Measurements from ENCODE around the gene DLAT. TPM values are rescaled to one million over a fixed set of nuclear protein-coding genes. Genes with fewer than 3 reads are reported as not detected.
A peak's percentile ranks its signal among the peaks of the same experiment; 100 is the strongest.

The DLAT gene
- polyA plus RNA-seq (2013) = 23.8 and 24.0 TPM in 2 replicates

DNA sequence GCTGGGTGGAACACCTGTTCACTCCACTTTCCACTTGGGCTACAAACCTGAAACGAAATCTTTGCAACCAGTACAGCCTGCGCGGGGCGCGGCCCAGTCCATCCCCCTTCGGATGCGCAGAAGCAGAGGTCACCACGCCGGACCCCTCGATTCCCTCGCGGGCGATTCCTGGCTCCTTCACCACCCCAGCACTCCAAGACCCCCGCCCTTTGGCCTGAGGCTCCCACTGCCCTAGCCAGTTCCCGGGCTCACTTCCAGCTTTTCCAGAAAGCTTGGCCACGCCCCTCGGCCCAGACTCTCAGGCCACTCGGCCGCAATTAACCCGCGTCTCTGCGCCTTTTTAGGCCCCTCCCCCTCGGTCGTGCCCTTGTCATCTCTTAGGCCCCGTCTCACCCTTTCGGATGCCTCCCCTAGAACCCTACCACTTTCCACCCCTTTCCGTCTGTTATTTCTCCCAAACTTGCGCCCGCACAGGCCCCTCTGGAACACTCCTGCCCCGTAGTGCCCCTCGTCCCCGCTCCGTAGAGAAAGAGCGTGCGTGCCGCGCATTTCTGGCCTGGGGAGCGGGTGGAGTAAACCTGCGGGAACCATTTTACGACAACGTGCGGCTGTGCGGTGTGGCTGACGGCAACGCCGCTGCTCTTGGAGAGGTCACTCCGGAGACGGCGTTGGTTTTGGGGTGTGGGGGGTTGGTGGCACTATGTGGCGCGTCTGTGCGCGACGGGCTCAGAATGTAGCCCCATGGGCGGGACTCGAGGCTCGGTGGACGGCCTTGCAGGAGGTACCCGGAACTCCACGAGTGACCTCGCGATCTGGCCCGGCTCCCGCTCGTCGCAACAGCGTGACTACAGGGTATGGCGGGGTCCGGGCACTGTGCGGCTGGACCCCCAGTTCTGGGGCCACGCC, at the start of gene DLAT:
Gene DLAT, plus strand, starts transcription at position 636 of the 906 bp plus-strand sequence. Its CDS starts 65 bp downstream, at position 701.
- Histone ChIP-seq H2AFZ (ENCODE audit: insufficient read depth, low read length, poor library complexity) (peak within 1 kb of the TSS; percentile 90), H2BK120ac (ENCODE audit: insufficient read depth, low read length, poor library complexity) (peak within 1 kb of the TSS; percentile 64)
- WGBS (ENCODE audit: extremely low coverage, insufficient coverage, insufficient read length) = no CpG with 5 or more reads among the region's 71 CpGs

DNA sequence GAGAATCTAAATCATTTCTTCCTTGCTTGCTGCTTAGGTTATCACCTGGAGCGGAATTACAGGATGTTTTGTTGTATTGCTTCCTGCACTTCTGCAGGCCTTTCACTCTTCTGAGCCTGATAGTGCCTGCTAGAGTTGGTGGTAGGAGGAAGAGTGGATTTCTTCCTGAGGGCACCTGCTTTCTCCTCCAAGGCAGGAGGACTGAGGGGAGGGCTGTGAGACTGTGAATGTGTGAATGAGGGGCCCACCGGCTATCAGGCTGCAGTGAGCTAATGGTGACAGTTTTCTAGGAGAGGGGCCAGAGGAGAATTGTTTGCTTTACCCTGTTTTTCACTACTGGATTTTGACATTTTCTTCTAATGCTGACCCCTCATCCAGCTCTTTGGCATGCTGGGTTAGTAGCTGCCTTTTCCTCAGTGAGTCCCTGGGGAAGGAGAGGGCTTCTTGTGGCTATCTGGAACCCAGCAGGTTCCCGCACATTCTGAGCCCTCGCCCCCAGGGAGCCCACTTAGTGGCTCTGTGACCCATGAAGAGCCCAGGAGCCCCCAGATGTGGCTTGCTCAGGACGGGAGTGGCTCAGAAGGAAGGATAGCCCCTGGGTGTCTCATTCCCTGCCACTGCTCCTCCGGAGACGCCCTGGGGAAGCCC, 49.0 kb upstream of the DLAT start:
- Histone ChIP-seq H4K12ac (ENCODE audit: low read depth, low read length) (no peak overlapping the region), H3K23ac (ENCODE audit: low read length) (no peak overlapping the region), H3K79me1 (ENCODE audit: low read length) (peaks cover 6% of the 10 kb centered on the region), H2AFZ (ENCODE audit: insufficient read depth, low read length, poor library complexity) (no peak overlapping the region), H3K4me3 (ENCODE audit: low read depth, low read length) (no peak overlapping the region), H3K4me2 (ENCODE audit: low read length) (peak overlapping the region; percentile 96), H3K18ac (ENCODE audit: low read length) (no peak overlapping the region), H3K27me3 (ENCODE audit: insufficient read depth, low read length) (peaks cover 2% of the 10 kb centered on the region), H3K14ac (ENCODE audit: low read length) (no peak overlapping the region), H3K9ac (ENCODE audit: low read length) (no peak overlapping the region), H3K36me3 (ENCODE audit: control insufficient read depth in 1 of 2, insufficient read depth in 2 of 2, low read length in 2 of 2) (no peaks in the 10 kb centered on the region), H2BK12ac (ENCODE audit: low read length) (no peak overlapping the region), H3K4me1 (ENCODE audit: control insufficient read depth in 1 of 2, insufficient read depth in 2 of 2, low read length in 2 of 2) (peaks cover 5 to 12% of the 10 kb centered on the region in 2 experiments), H2AK5ac (ENCODE audit: low read length) (no peak overlapping the region), H2BK120ac (ENCODE audit: insufficient read depth, low read length, poor library complexity) (no peak overlapping the region), H3K27ac (ENCODE audit: low read depth, low read length) (no peak overlapping the region), H2BK5ac (ENCODE audit: low read depth, low read length, poor library complexity) (no peak overlapping the region), H3K4ac (ENCODE audit: low read depth, low read length) (no peak overlapping the region), H4K8ac (ENCODE audit: low read depth, low read length) (no peak overlapping the region), H3K9me3 (ENCODE audit: insufficient read depth, low read depth, low read length) (no peaks in the 10 kb centered on the region), H3K79me2 (ENCODE audit: control insufficient read depth, insufficient read depth, low read length, poor library complexity) (peaks cover 2% of the 10 kb centered on the region), H4K91ac (ENCODE audit: low read depth, low read length) (no peak overlapping the region)
- no CpG with 5 or more reads among the region's 7 CpGs for WGBS (ENCODE audit: extremely low coverage, insufficient coverage, insufficient read length)
- no peak for DNase-seq

More for the DNA sequence above, at the start of gene DLAT:
- peaks cover 11% of the 10 kb centered on the region for H3K79me1 ChIP-seq (ENCODE audit: low read length)
- peak within 1 kb of the TSS; percentile 93 for H3K4me2 ChIP-seq (ENCODE audit: low read length)
- peak within 1 kb of the TSS; percentile 78 for H4K8ac ChIP-seq (ENCODE audit: low read depth, low read length)
- H3K4me3 ChIP-seq (ENCODE audit: low read depth, low read length) = peak within 1 kb of the TSS; percentile 91
- peak within 1 kb of the TSS; percentile 97 for H3K4ac ChIP-seq (ENCODE audit: low read depth, low read length)
- H2BK12ac ChIP-seq (ENCODE audit: low read length) = no peak within 1 kb of the TSS
- no peak within 1 kb of the TSS for H3K23ac ChIP-seq (ENCODE audit: low read length)
- no peaks in the 10 kb centered on the region for H3K4me1 ChIP-seq (ENCODE audit: control insufficient read depth in 1 of 2, insufficient read depth in 2 of 2, low read length in 2 of 2)
- H4K12ac ChIP-seq (ENCODE audit: low read depth, low read length) = peak within 1 kb of the TSS; percentile 48
- H3K79me2 ChIP-seq (ENCODE audit: control insufficient read depth, insufficient read depth, low read length, poor library complexity) = peaks cover 9% of the 10 kb centered on the region
- H2AK5ac ChIP-seq (ENCODE audit: low read length) = peak within 1 kb of the TSS; percentile 80
- H3K14ac ChIP-seq (ENCODE audit: low read length) = peak within 1 kb of the TSS; percentile 86
- H2BK5ac ChIP-seq (ENCODE audit: low read depth, low read length, poor library complexity) = peak within 1 kb of the TSS; percentile 75
- peak within 1 kb of the TSS; percentile 80 for H3K27ac ChIP-seq (ENCODE audit: low read depth, low read length)
- peak within 1 kb of the TSS; percentile 94 for H3K9ac ChIP-seq (ENCODE audit: low read length)
- H4K91ac ChIP-seq (ENCODE audit: low read depth, low read length) = peak within 1 kb of the TSS; percentile 89
- H3K27me3 ChIP-seq (ENCODE audit: insufficient read depth, low read length) = no peaks in the 10 kb centered on the region
- peak; percentile 80 to 91 for DNase-seq
- H3K36me3 ChIP-seq (ENCODE audit: control insufficient read depth in 1 of 2, insufficient read depth in 2 of 2, low read length in 2 of 2) = peaks cover 12 to 16% of the 10 kb centered on the region in 2 experiments
- H3K9me3 ChIP-seq (ENCODE audit: insufficient read depth, low read depth, low read length) = no peaks in the 10 kb centered on the region
- H3K18ac ChIP-seq (ENCODE audit: low read length) = peak within 1 kb of the TSS; percentile 47

DNA sequence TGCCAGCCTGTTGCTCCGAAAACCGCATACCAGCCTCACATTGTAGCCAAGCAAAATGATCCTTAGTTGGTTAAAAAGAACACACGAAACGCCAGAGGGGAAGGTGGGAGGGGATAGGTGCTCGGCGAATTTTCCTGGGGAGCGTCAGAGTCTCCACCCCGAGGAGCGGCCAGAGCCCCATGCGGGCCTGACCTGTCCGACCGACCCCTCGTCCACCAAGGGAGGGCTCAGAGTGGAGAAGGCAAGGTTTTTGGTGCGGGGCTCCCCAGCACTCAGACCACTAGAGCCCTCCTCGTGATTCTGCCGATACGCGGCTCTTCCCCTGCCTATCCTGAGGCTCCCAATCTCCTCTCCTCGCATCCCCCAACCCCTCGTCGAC, 48.5 kb upstream of the DLAT start:
- H3K14ac ChIP-seq (ENCODE audit: low read length) = no peak overlapping the region
- H3K79me2 ChIP-seq (ENCODE audit: control insufficient read depth, insufficient read depth, low read length, poor library complexity) = peaks cover 2% of the 10 kb centered on the region
- H3K4ac ChIP-seq (ENCODE audit: low read depth, low read length) = no peak overlapping the region
- H3K79me1 ChIP-seq (ENCODE audit: low read length) = peaks cover 6% of the 10 kb centered on the region
- DNase-seq = peak; percentile 75 to 86
- no peak overlapping the region for H2AK5ac ChIP-seq (ENCODE audit: low read length)
- H3K27me3 ChIP-seq (ENCODE audit: insufficient read depth, low read length) = peaks cover 2% of the 10 kb centered on the region
- no peak overlapping the region for H4K8ac ChIP-seq (ENCODE audit: low read depth, low read length)
- H3K4me3 ChIP-seq (ENCODE audit: low read depth, low read length) = no peak overlapping the region
- H3K9ac ChIP-seq (ENCODE audit: low read length) = no peak overlapping the region
- H2BK12ac ChIP-seq (ENCODE audit: low read length) = no peak overlapping the region
- H3K23ac ChIP-seq (ENCODE audit: low read length) = no peak overlapping the region
- H4K12ac ChIP-seq (ENCODE audit: low read depth, low read length) = no peak overlapping the region
- no peak overlapping the region for H4K91ac ChIP-seq (ENCODE audit: low read depth, low read length)
- no CpG with 5 or more reads among the region's 21 CpGs for WGBS (ENCODE audit: extremely low coverage, insufficient coverage, insufficient read length)
- no peaks in the 10 kb centered on the region for H3K36me3 ChIP-seq (ENCODE audit: control insufficient read depth in 1 of 2, insufficient read depth in 2 of 2, low read length in 2 of 2)
- no peak overlapping the region for H3K18ac ChIP-seq (ENCODE audit: low read length)
- H3K9me3 ChIP-seq (ENCODE audit: insufficient read depth, low read depth, low read length) = no peaks in the 10 kb centered on the region
- H3K4me1 ChIP-seq (ENCODE audit: control insufficient read depth in 1 of 2, insufficient read depth in 2 of 2, low read length in 2 of 2) = peaks cover 5 to 12% of the 10 kb centered on the region in 2 experiments
- H3K4me2 ChIP-seq (ENCODE audit: low read length) = peak overlapping the region; percentile 96
- H2AFZ ChIP-seq (ENCODE audit: insufficient read depth, low read length, poor library complexity) = no peak overlapping the region
- no peak overlapping the region for H3K27ac ChIP-seq (ENCODE audit: low read depth, low read length)
- H2BK5ac ChIP-seq (ENCODE audit: low read depth, low read length, poor library complexity) = no peak overlapping the region
- no peak overlapping the region for H2BK120ac ChIP-seq (ENCODE audit: insufficient read depth, low read length, poor library complexity)

DNA sequence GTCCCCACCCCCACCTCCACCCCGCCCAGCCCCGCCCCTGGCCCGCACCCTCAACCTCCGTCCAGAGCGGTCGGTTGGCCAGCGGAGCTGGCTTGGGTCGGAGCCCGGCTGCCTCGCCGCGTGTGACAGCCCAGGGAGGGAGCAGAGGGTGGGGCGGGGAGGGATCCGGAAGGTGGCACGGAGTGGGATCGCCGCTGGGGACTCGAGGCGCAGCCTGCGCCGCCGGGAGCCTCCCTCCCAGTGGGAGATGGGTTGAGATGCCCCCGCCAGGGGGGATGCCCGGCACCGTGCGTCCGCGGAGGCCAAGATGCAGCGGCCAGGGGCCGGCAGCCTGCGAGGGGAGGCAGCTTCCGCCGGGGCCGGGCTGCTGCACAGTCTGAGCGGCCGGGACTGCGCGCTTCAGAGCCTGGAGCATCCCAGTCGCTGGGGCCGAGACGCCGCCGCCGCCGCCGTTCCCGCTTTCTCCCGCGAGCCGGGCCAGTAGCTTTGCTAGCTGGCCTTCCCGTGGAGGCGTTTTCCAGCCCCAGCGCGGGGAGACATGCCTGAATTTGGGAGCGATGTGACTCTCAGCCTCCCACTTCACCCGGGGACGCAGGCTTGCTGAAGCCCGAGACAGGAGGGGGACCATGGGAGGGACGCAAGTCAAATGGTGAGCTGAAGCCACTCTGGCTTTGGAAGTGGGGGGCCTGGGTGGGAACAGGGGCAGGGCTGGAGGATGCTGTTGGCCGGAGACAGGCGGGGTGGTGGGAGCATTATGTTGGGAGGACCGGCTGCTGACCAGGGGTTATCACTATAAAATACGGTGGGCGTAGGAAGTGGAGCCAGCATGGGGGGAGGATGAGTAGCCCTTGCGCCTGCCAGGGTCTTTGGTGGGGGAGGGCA, 47.8 kb upstream of the DLAT start:
- Histone ChIP-seq H4K12ac (ENCODE audit: low read depth, low read length) (peak overlapping the region; percentile 1), H4K8ac (ENCODE audit: low read depth, low read length) (no peak overlapping the region), H2BK5ac (ENCODE audit: low read depth, low read length, poor library complexity) (no peak overlapping the region), H4K91ac (ENCODE audit: low read depth, low read length) (no peak overlapping the region), H3K27me3 (ENCODE audit: insufficient read depth, low read length) (peaks cover 2% of the 10 kb centered on the region), H3K36me3 (ENCODE audit: control insufficient read depth in 1 of 2, insufficient read depth in 2 of 2, low read length in 2 of 2) (no peaks in the 10 kb centered on the region), H3K4me3 (ENCODE audit: low read depth, low read length) (peak overlapping the region; percentile 59), H3K4ac (ENCODE audit: low read depth, low read length) (no peak overlapping the region), H3K9me3 (ENCODE audit: insufficient read depth, low read depth, low read length) (no peaks in the 10 kb centered on the region), H3K23ac (ENCODE audit: low read length) (no peak overlapping the region), H3K27ac (ENCODE audit: low read depth, low read length) (no peak overlapping the region), H3K79me2 (ENCODE audit: control insufficient read depth, insufficient read depth, low read length, poor library complexity) (peaks cover 2% of the 10 kb centered on the region), H2BK120ac (ENCODE audit: insufficient read depth, low read length, poor library complexity) (peak overlapping the region; percentile 25), H2BK12ac (ENCODE audit: low read length) (no peak overlapping the region), H3K4me2 (ENCODE audit: low read length) (peak overlapping the region; percentile 96), H2AK5ac (ENCODE audit: low read length) (no peak overlapping the region), H3K9ac (ENCODE audit: low read length) (no peak overlapping the region), H3K4me1 (ENCODE audit: control insufficient read depth in 1 of 2, insufficient read depth in 2 of 2, low read length in 2 of 2) (peaks cover 5 to 12% of the 10 kb centered on the region in 2 experiments), H3K18ac (ENCODE audit: low read length) (no peak overlapping the region), H3K79me1 (ENCODE audit: low read length) (peaks cover 6% of the 10 kb centered on the region), H3K14ac (ENCODE audit: low read length) (peak overlapping the region; percentile 32), H2AFZ (ENCODE audit: insufficient read depth, low read length, poor library complexity) (peak overlapping the region; percentile 51)
- no CpG with 5 or more reads among the region's 65 CpGs for WGBS (ENCODE audit: extremely low coverage, insufficient coverage, insufficient read length)
- DNase-seq = peak; percentile 46 to 65
